H1 (cell line): ENCODE data around the gene TELO2. TPM values are rescaled to one million over a fixed set of nuclear protein-coding genes. Genes with fewer than 3 reads are reported as not detected.

ENCODE experiments used
- CTCF ChIA-PET: fragments of 300-600 bp; sonication (Branson Sonifier 250); formaldehyde crosslinking; loops from one replicate; lab custom pipeline; 2021; ENCODE audit not compliant: partially characterized antibody; lab: Charles Lee
- POLR2A ChIA-PET: fragments of 300-600 bp; sonication (Branson Sonifier 250); formaldehyde crosslinking; loops from one replicate; lab custom pipeline; 2021; ENCODE audit warnings: inconsistent platforms; ENCODE audit not compliant: partially characterized antibody; lab: Charles Lee
- DNase-seq, 2 experiments: peaks; one replicate each; pipeline versions ENCODE4 v3.0.0 to v3.0.0-alpha.2; 2010 to 2022; ENCODE audit warnings: low spot score in 2 of 2, low read depth in 1 of 2, mixed read lengths in 1 of 2
- FAIRE-seq: peaks from 2 replicates; lab custom pipeline; 2011; peaks lifted over from hg19 to GRCh38; lab: Jason Lieb, UNC
- H2AFZ ChIP-seq: 2 replicates; pipeline ENCODE4 v1.8.1; 2012; ENCODE audit warnings: low read length, inconsistent platforms
- H2AK5ac ChIP-seq: 2 replicates; pipeline ENCODE4 v1.6.1; 2013; ENCODE audit warnings: low read depth, low read length
- H2BK120ac ChIP-seq: replicated peaks from 2 replicates; pipeline ENCODE3; 2013; ENCODE audit warnings: low read depth, low read length, inconsistent platforms
- H2BK12ac ChIP-seq: 2 replicates; pipeline ENCODE4 v1.6.1; 2013; ENCODE audit warnings: low read depth, low read length
- H2BK15ac ChIP-seq: 2 replicates; pipeline ENCODE4 v1.6.1; 2013; ENCODE audit warnings: low read length
- H2BK20ac ChIP-seq: 2 replicates; pipeline ENCODE4 v1.6.1; 2013; ENCODE audit warnings: low read length
- H2BK5ac ChIP-seq: 2 replicates; pipeline ENCODE4 v1.6.1; 2013; ENCODE audit warnings: low read depth, low read length
- H3K14ac ChIP-seq: 2 replicates; pipeline ENCODE4 v1.6.1; 2013; ENCODE audit warnings: inconsistent platforms; ENCODE audit not compliant: insufficient read length
- H3K18ac ChIP-seq: 2 replicates; pipeline ENCODE4 v1.6.1; 2013; ENCODE audit warnings: low read length; ENCODE audit errors: extremely low read depth
- H3K23ac ChIP-seq: 2 replicates; pipeline ENCODE4 v1.6.1; 2013; ENCODE audit warnings: inconsistent platforms; ENCODE audit not compliant: insufficient read length
- H3K23me2 ChIP-seq: 2 replicates; pipeline ENCODE4 v1.6.1; 2013; ENCODE audit warnings: low read depth, low read length
- H3K27ac ChIP-seq: 2 replicates; pipeline ENCODE4 v1.6.1; 2011; ENCODE audit warnings: low read depth, low read length, inconsistent platforms
- H3K27me3 ChIP-seq, 4 experiments: replicated peaks in 1 of 4; 1 replicate in 1 of 4; 2 replicates in 3 of 4; pipeline versions ENCODE4 v1.6.1 to v1.8.1; 2011 to 2013; ENCODE audit warnings: low read length in 3 of 4, mild to moderate bottlenecking in 3 of 4, inconsistent platforms in 2 of 4, mixed read lengths in 2 of 4, moderate library complexity in 1 of 4; ENCODE audit not compliant: control insufficient read depth in 3 of 4, insufficient read depth in 3 of 4; ENCODE audit errors: extremely low read depth in 1 of 4
- H3K36me3 ChIP-seq, 4 experiments: 2 replicates each; pipeline versions ENCODE4 v1.6.1 to v1.8.1; 2011 to 2013; ENCODE audit warnings: mild to moderate bottlenecking in 4 of 4, low read length in 3 of 4, moderate library complexity in 2 of 4, control low read depth in 1 of 4, inconsistent platforms in 1 of 4; ENCODE audit not compliant: insufficient read depth in 4 of 4, control insufficient read depth in 2 of 4
- H3K4ac ChIP-seq: replicated peaks from 2 replicates; pipeline ENCODE3; 2013; ENCODE audit warnings: low read length, low read depth, mixed read lengths, inconsistent platforms; ENCODE audit not compliant: insufficient read length
- H3K4me1 ChIP-seq, 4 experiments: replicated peaks in 1 of 4; 1 replicate in 1 of 4; 2 replicates in 3 of 4; pipeline versions ENCODE4 v1.6.1 to v1.8.1; 2011 to 2013; ENCODE audit warnings: low read length in 3 of 4, inconsistent platforms in 2 of 4, mixed read lengths in 1 of 4; ENCODE audit not compliant: insufficient read depth in 4 of 4, control insufficient read depth in 3 of 4
- H3K4me2 ChIP-seq, 2 experiments: 2 replicates each; pipeline versions ENCODE4 v1.6.1 to v1.8.1; 2011 to 2013; ENCODE audit warnings: low read depth in 2 of 2, low read length in 2 of 2, control low read depth in 1 of 2, inconsistent platforms in 1 of 2, mild to moderate bottlenecking in 1 of 2; ENCODE audit not compliant: insufficient read depth in 1 of 2
- H3K4me3 ChIP-seq, 4 experiments: fragments of 200-600, 300-600 bp in 1 of 4; sonication (generic), shearing (Covaris generic), sonication (Bioruptor Twin) in 1 of 4; 2 replicates each; pipeline versions ENCODE4 v1.5.1 to v1.8.1; 2011 to 2016; ENCODE audit warnings: low read length in 4 of 4, low read depth in 3 of 4, control low read depth in 2 of 4, inconsistent platforms in 2 of 4, mild to moderate bottlenecking in 2 of 4, mixed read lengths in 1 of 4, moderate library complexity in 1 of 4; ENCODE audit not compliant: insufficient read depth in 2 of 4; ENCODE audit errors: extremely low read depth in 1 of 4
- H3K56ac ChIP-seq: replicated peaks from 2 replicates; pipeline ENCODE3; 2013; ENCODE audit warnings: low read depth, mild to moderate bottlenecking, mixed read lengths, low read length, inconsistent platforms; ENCODE audit not compliant: insufficient read length
- H3K79me1 ChIP-seq: 2 replicates; pipeline ENCODE4 v1.6.1; 2013; ENCODE audit warnings: low read depth, low read length, control low read depth
- H3K79me2 ChIP-seq, 2 experiments: 2 replicates each; pipeline versions ENCODE4 v1.6.1 to v1.8.1; 2012 to 2013; ENCODE audit warnings: low read length in 2 of 2, mild to moderate bottlenecking in 2 of 2, inconsistent platforms in 1 of 2; ENCODE audit not compliant: insufficient read depth in 2 of 2, control insufficient read depth in 1 of 2
- H3K9ac ChIP-seq, 4 experiments: replicated peaks in 1 of 4; 1 replicate in 1 of 4; 2 replicates in 3 of 4; pipeline versions ENCODE4 v1.6.1 to v1.8.1; 2011 to 2013; ENCODE audit warnings: low read depth in 3 of 4, low read length in 3 of 4, control low read depth in 2 of 4, mild to moderate bottlenecking in 2 of 4, moderate library complexity in 2 of 4, inconsistent platforms in 1 of 4; ENCODE audit errors: extremely low read depth in 1 of 4
- H3K9me3 ChIP-seq, 2 experiments: 2 replicates each; pipeline versions ENCODE4 v1.6.1 to v1.8.1; 2012 to 2013; ENCODE audit warnings: mild to moderate bottlenecking in 2 of 2, moderate library complexity in 2 of 2, control low read depth in 1 of 2, inconsistent platforms in 1 of 2, low read depth in 1 of 2, low read length in 1 of 2, mixed read lengths in 1 of 2; ENCODE audit not compliant: insufficient read depth in 2 of 2
- H4K20me1 ChIP-seq, 2 experiments: replicated peaks in 1 of 2; 2 replicates each; pipeline versions ENCODE3 to v1.8.1; 2011 to 2013; ENCODE audit warnings: inconsistent platforms in 2 of 2, low read length in 2 of 2, mild to moderate bottlenecking in 1 of 2; ENCODE audit not compliant: insufficient read depth in 2 of 2, control insufficient read depth in 1 of 2
- H4K5ac ChIP-seq: 2 replicates; pipeline ENCODE4 v1.6.1; 2013; ENCODE audit warnings: low read length, low read depth, mixed read lengths, inconsistent platforms; ENCODE audit not compliant: insufficient read length
- H4K8ac ChIP-seq: 2 replicates; pipeline ENCODE4 v1.8.0; 2013; ENCODE audit warnings: mild to moderate bottlenecking, moderate library complexity, low read length, inconsistent platforms; ENCODE audit not compliant: insufficient read depth; ENCODE audit errors: extremely low read depth
- H4K91ac ChIP-seq: replicated peaks from 2 replicates; pipeline ENCODE3; 2013; ENCODE audit warnings: low read length, mixed read lengths, inconsistent platforms; ENCODE audit not compliant: insufficient read length
- WGBS, 2 experiments: shearing (Covaris generic) in 1 of 2; methylation state at CpG; one replicate each; pipeline versions ENCODE4 v1.1.6 to v1.1.7; 2013 to 2015; ENCODE audit warnings: low lambda C conversion rate in 2 of 2, mixed read lengths in 2 of 2, inconsistent platforms in 1 of 2, low coverage in 1 of 2, missing lambda C conversion rate in 1 of 2; ENCODE audit not compliant: insufficient replicate concordance in 2 of 2, insufficient coverage in 1 of 2, insufficient read length in 1 of 2; ENCODE audit errors: extremely low coverage in 1 of 2, missing lambda C conversion rate in 1 of 2; 5-methylcytosine and 5-hydroxymethylcytosine counted together
- polyA plus RNA-seq, 7 experiments: library from polyadenylated mRNA; depleted of rRNA in 3 of 7; stranded (reverse) in 5 of 7; unstranded in 2 of 7; fragments of >200 nt in 5 of 7; fragments of 200-250 nt in 2 of 7; gene quantifications; 1 replicate in 5 of 7; 2 replicates in 1 of 7; 4 replicates in 1 of 7; pipeline versions ENCODE4 v1.2.1 to v1.2.3, GENCODE V29; 2011 to 2013; ENCODE audit warnings: missing spikeins in 2 of 7, mixed read lengths in 2 of 7
- total RNA-seq: library from RNA; stranded (reverse); fragmentation: NEBNext Ultra II Directional; extraction: Animal tissue kit (Norgen Biotek cat#: 25700); gene quantifications from 2 replicates; pipeline ENCODE4 v1.2.1, GENCODE V29; 2021

Gene TELO2
- total and polyA plus RNA-seq, 2 of the 8 experiments (the other 6 are each of a cell fraction or from before 2014, with no cell fraction given), result 39.3 to 64.8 TPM

DNA sequence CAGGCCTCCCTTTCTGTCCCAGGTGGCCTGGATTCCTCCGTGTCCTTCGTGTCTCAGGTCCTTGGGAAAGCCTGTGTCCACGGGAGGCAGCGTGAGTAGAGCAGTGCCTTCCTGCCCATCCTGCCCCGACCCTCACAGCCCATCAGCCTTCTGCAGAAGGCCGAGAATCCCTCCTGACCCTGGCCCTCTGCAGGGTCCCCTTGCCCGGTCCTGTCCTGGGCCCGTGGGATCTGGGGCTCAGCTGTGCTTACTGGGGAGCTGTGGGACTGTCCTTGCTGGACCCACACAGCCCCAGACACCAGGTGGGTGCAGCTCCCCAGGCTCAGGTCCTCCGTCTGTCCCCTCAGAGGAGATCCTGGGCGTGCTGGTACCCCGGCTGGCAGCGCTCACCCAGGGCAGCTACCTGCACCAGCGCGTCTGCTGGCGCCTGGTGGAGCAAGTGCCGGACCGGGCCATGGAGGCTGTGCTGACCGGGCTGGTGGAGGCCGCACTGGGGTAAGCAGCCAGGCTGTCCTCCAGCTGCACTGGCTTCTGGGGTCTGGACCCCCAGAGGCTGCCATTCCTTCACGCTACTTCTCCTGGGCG lies 3.9 kb downstream of the TELO2 start:
- no peak for FAIRE-seq
- no peak overlapping the region for H3K4me2 ChIP-seq

More for the DNA sequence above, 3.9 kb downstream of the TELO2 start:
- H3K18ac ChIP-seq, result no peak overlapping the region
- no peak for DNase-seq
- H2AK5ac ChIP-seq, result no peak overlapping the region
- no peak overlapping the region for H3K9ac ChIP-seq
- ChIA-PET POLR2A (interaction anchor here (1.1 to 16.8 kb wide), 3 partner anchors 8 to 267 kb away, joined by 3 to 175 read pairs (median 11); no protein-coding TSS in a partner anchor), CTCF (interaction anchor here (0.8 kb wide), 1 partner anchor 55 kb away, joined by 3 read pairs; no protein-coding TSS in a partner anchor)
- H3K23ac ChIP-seq, result no peak overlapping the region
- H4K91ac ChIP-seq, result no peak overlapping the region
- WGBS, 2 experiments, result 89% methylated on average over 17 of the region's 21 CpGs; no CpG with 5 or more reads in 1 of the 2 experiments
- H3K79me1 ChIP-seq, result peaks cover 3% of the 10 kb centered on the region
- H4K20me1 ChIP-seq, result peaks cover 4 to 6% of the 10 kb centered on the region in 2 experiments
- H3K56ac ChIP-seq, result no peak overlapping the region
- H3K36me3 ChIP-seq, result peaks cover 13 to 64% (median 30%) of the 10 kb centered on the region in 4 experiments
- no peaks in the 10 kb centered on the region for H3K27me3 ChIP-seq
- no peak overlapping the region for H2BK20ac ChIP-seq
- no peaks in the 10 kb centered on the region for H3K9me3 ChIP-seq
- no peak overlapping the region for H3K4ac ChIP-seq
- no peak overlapping the region for H3K27ac ChIP-seq
- peaks cover 0 to 8% (median 5%) of the 10 kb centered on the region in 4 experiments; a peak in 4 of 7 replicates for H3K4me1 ChIP-seq
- H4K8ac ChIP-seq, result peak overlapping the region; percentile 66; the same call in 1 of the 2 replicates
- no peak overlapping the region for H3K4me3 ChIP-seq
- H3K23me2 ChIP-seq, result peaks cover 9% of the 10 kb centered on the region
- no peak overlapping the region for H2BK120ac ChIP-seq
- peaks cover 0 to 12% of the 10 kb centered on the region in 2 experiments; a peak in 1 of 4 replicates for H3K79me2 ChIP-seq
- no peak overlapping the region for H2AFZ ChIP-seq
- H3K14ac ChIP-seq, result no peak overlapping the region
- H2BK5ac ChIP-seq, result no peak overlapping the region
- H2BK15ac ChIP-seq, result no peak overlapping the region
- no peak overlapping the region for H2BK12ac ChIP-seq
- no peak overlapping the region for H4K5ac ChIP-seq
